Measurements from ENCODE around the gene PEMT.

- TF ChIP-seq CTCF (conservative IDR thresholded peaks at IDR 0.05 in 1 of 2, IDR thresholded peaks at IDR 0.05 in 1 of 2; ENCODE audit: low read depth in 1 of 2, low read length in 2 of 2): no peak
- no peak for TF ChIP-seq EZH2 (IDR thresholded peaks at IDR 0.05; ENCODE audit: low read length, missing control alignments)
Measured at GRCh38 chr17:17605083-17605728, 13.7 kb upstream of the PEMT start.

Data from fibroblast of lung (primary cell).